ENCODE results near the gene JAZF1. TPM values are rescaled to one million over a fixed set of nuclear protein-coding genes. Genes with fewer than 3 reads are reported as not detected.

The JAZF1 gene
- total RNA-seq, 1 donor from 2014 or later = 3.9 TPM

- Mint-ChIP-seq H3K4me1 (ENCODE audit: low read depth) (peaks cover 3% of the 10 kb centered on the region), H3K36me3 (ENCODE audit: low read depth) (no peaks in the 10 kb centered on the region), H3K27me3 (ENCODE audit: low read depth) (peaks cover 17% of the 10 kb centered on the region), H3K27ac (no peak overlapping the region), H3K4me3 (ENCODE audit: low read depth) (no peak overlapping the region), H3K9me3 (peaks cover 9% of the 10 kb centered on the region)
- DNase-seq (ENCODE audit: low spot score) = no peak
- intact Hi-C loops (cut with micrococcal nuclease) = no loop called here
These were observed 189.5 kb downstream of the JAZF1 start for GRCh38 chr7:27991006-27991528.

- peaks cover 11% of the 10 kb centered on the region for H3K4me1 Mint-ChIP-seq (ENCODE audit: low read depth)
- H3K27ac Mint-ChIP-seq = no peak overlapping the region
- H3K27me3 Mint-ChIP-seq (ENCODE audit: low read depth) = peaks cover 28% of the 10 kb centered on the region
- no peaks in the 10 kb centered on the region for H3K36me3 Mint-ChIP-seq (ENCODE audit: low read depth)
- H3K9me3 Mint-ChIP-seq = no peaks in the 10 kb centered on the region
- H3K4me3 Mint-ChIP-seq (ENCODE audit: low read depth) = no peak overlapping the region
- intact Hi-C loops (cut with micrococcal nuclease) = no loop called here
- no peak for DNase-seq (ENCODE audit: low spot score)
These were observed 204.1 kb downstream of the JAZF1 start for GRCh38 chr7:27976531-27976930.

DNA sequence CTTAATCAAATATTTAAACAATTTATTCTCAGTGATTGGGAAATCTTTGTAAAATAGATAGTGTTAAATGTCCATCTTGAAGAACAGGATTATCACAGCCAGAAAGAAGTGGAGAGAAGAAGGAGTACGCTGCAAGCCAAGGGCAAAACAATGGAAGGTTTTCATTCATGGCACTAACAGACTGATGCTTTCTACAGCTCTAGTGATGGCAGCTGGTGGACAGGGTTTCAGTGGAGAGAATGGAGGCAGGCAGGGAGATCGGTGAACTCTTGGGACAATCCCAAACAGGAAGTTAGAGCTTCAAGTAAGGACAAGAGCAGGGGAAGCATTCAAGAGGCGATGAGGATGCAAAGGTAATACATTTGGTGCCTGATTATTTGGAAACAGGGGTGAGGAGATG, 207.0 kb downstream of the JAZF1 start:
- H3K27me3 Mint-ChIP-seq (ENCODE audit: low read depth) = peaks cover 21% of the 10 kb centered on the region
- no peaks in the 10 kb centered on the region for H3K9me3 Mint-ChIP-seq
- intact Hi-C loops (cut with micrococcal nuclease) = loop anchor here (5.0 kb wide), 1 partner anchor 64 kb away; no protein-coding TSS in a partner anchor
- H3K36me3 Mint-ChIP-seq (ENCODE audit: low read depth) = no peaks in the 10 kb centered on the region
- DNase-seq (ENCODE audit: low spot score) = no peak
- no peak overlapping the region for H3K27ac Mint-ChIP-seq
- H3K4me1 Mint-ChIP-seq (ENCODE audit: low read depth) = peaks cover 20% of the 10 kb centered on the region
- no peak overlapping the region for H3K4me3 Mint-ChIP-seq (ENCODE audit: low read depth)

GRCh38 chr7:27972276-27972675, 208.3 kb downstream of the JAZF1 start:
- no peaks in the 10 kb centered on the region for H3K9me3 Mint-ChIP-seq
- H3K36me3 Mint-ChIP-seq (ENCODE audit: low read depth) = no peaks in the 10 kb centered on the region
- H3K27me3 Mint-ChIP-seq (ENCODE audit: low read depth) = peaks cover 17% of the 10 kb centered on the region
- no peak overlapping the region for H3K27ac Mint-ChIP-seq
- H3K4me3 Mint-ChIP-seq (ENCODE audit: low read depth) = peak overlapping the region; percentile 54
- DNase-seq (ENCODE audit: low spot score) = peak; percentile 15
- intact Hi-C loops (cut with micrococcal nuclease) = loop anchor here (5.0 kb wide), 1 partner anchor 65 kb away; no protein-coding TSS in a partner anchor
- peaks cover 20% of the 10 kb centered on the region for H3K4me1 Mint-ChIP-seq (ENCODE audit: low read depth)

GRCh38 chr7:27971171-27971812, 209.3 kb downstream of the JAZF1 start:
- Mint-ChIP-seq H3K4me3 (ENCODE audit: low read depth) (no peak overlapping the region), H3K27me3 (ENCODE audit: low read depth) (peaks cover 15% of the 10 kb centered on the region), H3K36me3 (ENCODE audit: low read depth) (no peaks in the 10 kb centered on the region), H3K4me1 (ENCODE audit: low read depth) (peaks cover 20% of the 10 kb centered on the region), H3K9me3 (no peaks in the 10 kb centered on the region), H3K27ac (no peak overlapping the region)
- intact Hi-C loops (cut with micrococcal nuclease) = loop anchor here (5.0 kb wide), 1 partner anchor 66 kb away; no protein-coding TSS in a partner anchor
- no peak for DNase-seq (ENCODE audit: low spot score)

GRCh38 chr7:27970350-27970749, 210.2 kb downstream of the JAZF1 start:
- intact Hi-C loops (cut with micrococcal nuclease) = loop anchor here (5.0 kb wide), 1 partner anchor 67 kb away; no protein-coding TSS in a partner anchor

GRCh38 chr7:27969346-27969745, 211.2 kb downstream of the JAZF1 start:
- DNase-seq (ENCODE audit: low spot score) = no peak
- Mint-ChIP-seq H3K27me3 (ENCODE audit: low read depth) (peaks cover 31% of the 10 kb centered on the region), H3K4me1 (ENCODE audit: low read depth) (peaks cover 20% of the 10 kb centered on the region), H3K36me3 (ENCODE audit: low read depth) (no peaks in the 10 kb centered on the region), H3K27ac (no peak overlapping the region), H3K4me3 (ENCODE audit: low read depth) (no peak overlapping the region), H3K9me3 (no peaks in the 10 kb centered on the region)
- intact Hi-C loops (cut with micrococcal nuclease) = no loop called here

More at GRCh38 chr7:27970350-27970749, 210.2 kb downstream of the JAZF1 start:
- Mint-ChIP-seq H3K36me3 (ENCODE audit: low read depth) (no peaks in the 10 kb centered on the region), H3K9me3 (no peaks in the 10 kb centered on the region), H3K27ac (no peak overlapping the region), H3K4me3 (ENCODE audit: low read depth) (no peak overlapping the region), H3K27me3 (ENCODE audit: low read depth) (peaks cover 24% of the 10 kb centered on the region), H3K4me1 (ENCODE audit: low read depth) (peaks cover 20% of the 10 kb centered on the region)
- DNase-seq (ENCODE audit: low spot score) = no peak

DNA sequence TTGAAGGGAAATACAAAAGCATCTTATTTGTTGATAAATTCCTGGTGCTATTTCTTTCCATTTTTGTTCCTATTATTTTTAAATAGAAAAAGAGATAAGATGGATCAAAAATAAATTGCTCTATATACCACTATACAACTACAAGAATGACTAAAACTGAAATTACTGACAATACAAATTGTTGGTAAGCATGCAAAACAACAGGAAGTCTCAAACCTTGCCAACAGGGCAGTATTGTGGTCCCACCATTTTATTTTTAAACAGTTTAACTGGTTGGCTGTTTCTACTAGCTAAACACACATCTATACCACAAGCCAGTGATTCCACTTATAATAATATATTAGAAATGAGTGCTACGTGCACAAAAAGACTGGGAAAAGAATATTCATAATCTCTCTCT, 213.0 kb downstream of the JAZF1 start:
- DNase-seq (ENCODE audit: low spot score) = no peak
- Mint-ChIP-seq H3K9me3 (no peaks in the 10 kb centered on the region), H3K4me1 (ENCODE audit: low read depth) (peaks cover 20% of the 10 kb centered on the region), H3K27ac (no peak overlapping the region), H3K27me3 (ENCODE audit: low read depth) (peaks cover 27% of the 10 kb centered on the region), H3K4me3 (ENCODE audit: low read depth) (no peak overlapping the region), H3K36me3 (ENCODE audit: low read depth) (no peaks in the 10 kb centered on the region)
- intact Hi-C loops (cut with micrococcal nuclease) = no loop called here

GRCh38 chr7:27966219-27966780, 214.3 kb downstream of the JAZF1 start:
- intact Hi-C loops (cut with micrococcal nuclease) = no loop called here

GRCh38 chr7:27965650-27966049, 214.9 kb downstream of the JAZF1 start:
- no peaks in the 10 kb centered on the region for H3K9me3 Mint-ChIP-seq
- no peaks in the 10 kb centered on the region for H3K36me3 Mint-ChIP-seq (ENCODE audit: low read depth)
- H3K4me3 Mint-ChIP-seq (ENCODE audit: low read depth) = no peak overlapping the region
- no peak for DNase-seq (ENCODE audit: low spot score)
- H3K4me1 Mint-ChIP-seq (ENCODE audit: low read depth) = peaks cover 2% of the 10 kb centered on the region
- intact Hi-C loops (cut with micrococcal nuclease) = no loop called here
- no peak overlapping the region for H3K27ac Mint-ChIP-seq
- H3K27me3 Mint-ChIP-seq (ENCODE audit: low read depth) = peaks cover 33% of the 10 kb centered on the region

More at GRCh38 chr7:27966219-27966780, 214.3 kb downstream of the JAZF1 start:
- peaks cover 7% of the 10 kb centered on the region for H3K4me1 Mint-ChIP-seq (ENCODE audit: low read depth)
- no peak for DNase-seq (ENCODE audit: low spot score)
- no peak overlapping the region for H3K4me3 Mint-ChIP-seq (ENCODE audit: low read depth)
- no peaks in the 10 kb centered on the region for H3K36me3 Mint-ChIP-seq (ENCODE audit: low read depth)
- no peaks in the 10 kb centered on the region for H3K9me3 Mint-ChIP-seq
- no peak overlapping the region for H3K27ac Mint-ChIP-seq
- peaks cover 30% of the 10 kb centered on the region for H3K27me3 Mint-ChIP-seq (ENCODE audit: low read depth)

DNA sequence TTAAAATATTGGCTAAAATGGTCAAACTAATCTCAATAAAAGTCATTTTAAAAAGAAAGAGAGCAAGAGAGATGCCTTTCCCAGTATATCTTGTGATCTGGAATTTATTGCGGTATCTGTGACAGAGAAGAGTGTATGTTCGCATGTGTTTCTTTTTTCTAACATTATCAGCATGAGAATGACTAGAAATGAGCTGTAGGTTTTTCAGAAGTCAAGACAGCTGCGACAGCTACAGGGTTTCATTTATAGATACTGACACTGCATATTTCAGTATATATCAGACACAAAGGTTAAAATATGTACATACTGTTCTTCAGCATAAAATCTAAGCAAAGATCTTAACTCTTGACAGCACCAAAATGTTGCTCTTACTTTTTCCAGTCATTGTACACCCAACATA, 215.8 kb downstream of the JAZF1 start:
- intact Hi-C loops (cut with micrococcal nuclease) = no loop called here
- H3K4me3 Mint-ChIP-seq (ENCODE audit: low read depth) = no peak overlapping the region
- H3K27ac Mint-ChIP-seq = no peak overlapping the region
- no peaks in the 10 kb centered on the region for H3K36me3 Mint-ChIP-seq (ENCODE audit: low read depth)
- H3K4me1 Mint-ChIP-seq (ENCODE audit: low read depth) = no peaks in the 10 kb centered on the region
- H3K27me3 Mint-ChIP-seq (ENCODE audit: low read depth) = peaks cover 37% of the 10 kb centered on the region
- no peaks in the 10 kb centered on the region for H3K9me3 Mint-ChIP-seq
- DNase-seq (ENCODE audit: low spot score) = no peak

DNA sequence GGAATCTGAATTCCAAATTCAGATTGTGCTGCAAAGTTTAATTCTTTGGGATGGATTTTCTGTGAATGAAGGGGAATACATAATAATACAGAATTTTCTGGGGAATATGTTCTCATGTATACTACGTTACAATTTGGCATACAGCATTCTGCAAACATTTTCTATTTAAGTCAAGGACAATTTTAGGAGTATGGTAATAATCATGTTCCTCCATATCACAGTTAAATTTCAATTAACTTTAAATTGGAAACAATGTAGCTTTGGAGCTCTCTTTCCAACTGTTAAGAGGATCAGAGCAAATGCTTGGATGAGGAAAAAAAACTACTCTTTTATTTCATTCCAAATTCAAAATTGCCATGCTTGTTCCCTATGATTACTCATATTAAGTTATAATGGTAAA, 217.5 kb downstream of the JAZF1 start:
- Mint-ChIP-seq H3K27ac (no peak overlapping the region), H3K27me3 (ENCODE audit: low read depth) (peaks cover 36% of the 10 kb centered on the region)
- intact Hi-C loops (cut with micrococcal nuclease) = no loop called here

GRCh38 chr7:27962273-27962672, 218.3 kb downstream of the JAZF1 start:
- no peak overlapping the region for H3K27ac Mint-ChIP-seq
- no peaks in the 10 kb centered on the region for H3K4me1 Mint-ChIP-seq (ENCODE audit: low read depth)
- H3K9me3 Mint-ChIP-seq = no peaks in the 10 kb centered on the region
- H3K27me3 Mint-ChIP-seq (ENCODE audit: low read depth) = peaks cover 40% of the 10 kb centered on the region
- H3K36me3 Mint-ChIP-seq (ENCODE audit: low read depth) = no peaks in the 10 kb centered on the region
- intact Hi-C loops (cut with micrococcal nuclease) = no loop called here
- DNase-seq (ENCODE audit: low spot score) = no peak
- no peak overlapping the region for H3K4me3 Mint-ChIP-seq (ENCODE audit: low read depth)

More for the DNA sequence above, 217.5 kb downstream of the JAZF1 start:
- Mint-ChIP-seq H3K9me3 (no peaks in the 10 kb centered on the region), H3K4me3 (ENCODE audit: low read depth) (no peak overlapping the region), H3K36me3 (ENCODE audit: low read depth) (no peaks in the 10 kb centered on the region), H3K4me1 (ENCODE audit: low read depth) (no peaks in the 10 kb centered on the region)
- no peak for DNase-seq (ENCODE audit: low spot score)
